H9 (cell line): ENCODE results near the gene CAPN9. TPM values are rescaled to one million over a fixed set of nuclear protein-coding genes. Genes with fewer than 3 reads are reported as not detected.

Experiments
- DNase-seq: peaks from one replicate; pipeline ENCODE4 v3.0.0-alpha.2; 2017
- H2AFZ ChIP-seq: one replicate; pipeline ENCODE4 v1.6.1; 2013; ENCODE audit warnings: mild to moderate bottlenecking, low read length, control low read depth, moderate library complexity
- H2AK5ac ChIP-seq: 2 replicates; pipeline ENCODE4 v1.6.1; 2013; ENCODE audit warnings: low read length, control low read depth, mixed read lengths; ENCODE audit not compliant: insufficient read length
- H2BK120ac ChIP-seq: one replicate; pipeline ENCODE4 v1.6.1; 2013; ENCODE audit warnings: low read depth, mild to moderate bottlenecking, low read length, control low read depth, inconsistent platforms; ENCODE audit not compliant: poor library complexity, severe bottlenecking
- H2BK12ac ChIP-seq: 2 replicates; pipeline ENCODE4 v1.6.1; 2013; ENCODE audit warnings: low read length, control low read depth, mixed read lengths, low read depth; ENCODE audit not compliant: insufficient read length
- H2BK15ac ChIP-seq: 2 replicates; pipeline ENCODE4 v1.6.1; 2013; ENCODE audit warnings: low read depth, low read length, control low read depth
- H2BK20ac ChIP-seq: one replicate; pipeline ENCODE4 v1.6.1; 2013; ENCODE audit warnings: low read depth, mild to moderate bottlenecking, low read length, control low read depth, inconsistent platforms; ENCODE audit not compliant: poor library complexity, severe bottlenecking
- H2BK5ac ChIP-seq: 2 replicates; pipeline ENCODE4 v1.6.1; 2013; ENCODE audit warnings: low read length, control low read depth, mixed read lengths; ENCODE audit not compliant: insufficient read length
- H3K14ac ChIP-seq: 2 replicates; pipeline ENCODE4 v1.6.1; 2013; ENCODE audit warnings: low read length, control low read depth; ENCODE audit not compliant: insufficient read depth
- H3K18ac ChIP-seq: 2 replicates; pipeline ENCODE4 v1.6.1; 2013; ENCODE audit warnings: low read depth, mild to moderate bottlenecking, mixed read lengths, low read length, control low read depth; ENCODE audit not compliant: insufficient read length
- H3K23ac ChIP-seq: 2 replicates; pipeline ENCODE4 v1.6.1; 2013; ENCODE audit warnings: low read length, control low read depth, mixed read lengths, low read depth; ENCODE audit not compliant: insufficient read length
- H3K23me2 ChIP-seq: 2 replicates; pipeline ENCODE4 v1.6.1; 2013; ENCODE audit warnings: low read depth, mild to moderate bottlenecking, mixed read lengths, low read length, control low read depth; ENCODE audit not compliant: insufficient read length, poor library complexity, severe bottlenecking
- H3K27ac ChIP-seq: 2 replicates; pipeline ENCODE4 v1.5.1; 2013; ENCODE audit warnings: low read length, control low read depth, mixed read lengths, low read depth; ENCODE audit not compliant: insufficient read length
- H3K27me3 ChIP-seq: 2 replicates; pipeline ENCODE4 v1.6.1; 2013; ENCODE audit warnings: low read length, control low read depth, inconsistent platforms; ENCODE audit not compliant: insufficient read depth
- H3K4ac ChIP-seq: 2 replicates; pipeline ENCODE4 v1.6.1; 2013; ENCODE audit warnings: low read depth, mild to moderate bottlenecking, control low read depth, inconsistent platforms, low read length, moderate library complexity
- H3K4me1 ChIP-seq: 2 replicates; pipeline ENCODE4 v1.6.1; 2013; ENCODE audit warnings: low read length, control low read depth, inconsistent platforms; ENCODE audit not compliant: insufficient read depth
- H3K4me2 ChIP-seq: 2 replicates; pipeline ENCODE4 v1.6.1; 2013; ENCODE audit warnings: low read length, control low read depth, mixed read lengths; ENCODE audit not compliant: insufficient read length, insufficient read depth
- H3K56ac ChIP-seq: 2 replicates; pipeline ENCODE4 v1.6.1; 2013; ENCODE audit warnings: low read depth, mild to moderate bottlenecking, mixed read lengths, low read length, control low read depth; ENCODE audit not compliant: insufficient read length
- H3K79me1 ChIP-seq: 2 replicates; pipeline ENCODE4 v1.6.1; 2013; ENCODE audit warnings: low read depth, mild to moderate bottlenecking, moderate library complexity, low read length, control low read depth, inconsistent platforms; ENCODE audit not compliant: insufficient read depth, poor library complexity, severe bottlenecking
- H3K79me2 ChIP-seq: 2 replicates; pipeline ENCODE4 v1.6.1; 2013; ENCODE audit warnings: low read length, control low read depth, inconsistent platforms; ENCODE audit not compliant: insufficient read depth
- H3K9ac ChIP-seq: 2 replicates; pipeline ENCODE4 v1.6.1; 2013; ENCODE audit warnings: low read length, control low read depth, mixed read lengths; ENCODE audit not compliant: insufficient read length; ENCODE audit errors: extremely low read depth
- H3K9me3 ChIP-seq: one replicate; pipeline ENCODE4 v1.6.1; 2013; ENCODE audit warnings: low read depth, low read length, inconsistent platforms; ENCODE audit not compliant: control insufficient read depth
- H3T11ph ChIP-seq: one replicate; pipeline ENCODE4 v1.6.1; 2013; ENCODE audit warnings: mild to moderate bottlenecking, low read length, control low read depth, inconsistent platforms
- H4K20me1 ChIP-seq: one replicate; pipeline ENCODE4 v1.6.1; 2013; ENCODE audit not compliant: control insufficient read depth, insufficient read length, insufficient read depth
- H4K5ac ChIP-seq: 2 replicates; pipeline ENCODE4 v1.6.1; 2013; ENCODE audit warnings: low read depth, mild to moderate bottlenecking, mixed read lengths, low read length, control low read depth; ENCODE audit not compliant: insufficient read length
- H4K8ac ChIP-seq: replicated peaks from 2 replicates; pipeline ENCODE4 v1.6.1; 2013; ENCODE audit warnings: low read length, control low read depth, mixed read lengths, low read depth; ENCODE audit not compliant: insufficient read length
- H4K91ac ChIP-seq: 2 replicates; pipeline ENCODE4 v1.6.1; 2013; ENCODE audit warnings: low read depth, mild to moderate bottlenecking, moderate library complexity, mixed read lengths, low read length, control low read depth; ENCODE audit not compliant: insufficient read length
- H3K27ac Mint-ChIP-seq, 3 experiments: 2 replicates in 2 of 3; 3 replicates in 1 of 3; pipeline ENCODE4 v1.8.0; 2020 to 2021; ENCODE audit warnings: mixed read lengths in 3 of 3, mild to moderate bottlenecking in 1 of 3, moderate library complexity in 1 of 3
- H3K27me3 Mint-ChIP-seq: 2 replicates; pipeline ENCODE4 v1.8.0; 2021; ENCODE audit warnings: low read depth, mild to moderate bottlenecking, moderate library complexity, mixed read lengths
- H3K36me3 Mint-ChIP-seq, 3 experiments: 2 replicates in 2 of 3; 3 replicates in 1 of 3; pipeline ENCODE4 v1.8.0; 2020 to 2021; ENCODE audit warnings: low read depth in 3 of 3, mixed read lengths in 3 of 3; ENCODE audit not compliant: insufficient read depth in 1 of 3
- H3K4me1 Mint-ChIP-seq, 2 experiments: 2 replicates each; pipeline ENCODE4 v1.8.0; 2020; ENCODE audit warnings: mixed read lengths in 2 of 2
- H3K4me3 Mint-ChIP-seq, 2 experiments: 2 replicates in 1 of 2; 3 replicates in 1 of 2; pipeline ENCODE4 v1.8.0; 2020 to 2021; ENCODE audit warnings: mild to moderate bottlenecking in 2 of 2, mixed read lengths in 2 of 2, moderate library complexity in 1 of 2
- H3K9me3 Mint-ChIP-seq, 2 experiments: 2 replicates in 1 of 2; 3 replicates in 1 of 2; pipeline ENCODE4 v1.8.0; 2020; ENCODE audit warnings: mild to moderate bottlenecking in 2 of 2, mixed read lengths in 2 of 2, moderate library complexity in 1 of 2
- WGBS: extraction: QIAGEN DNeasy Blood & Tissue Kit; methylation state at CpG from one replicate; pipeline ENCODE4 v1.1.7; 2013; ENCODE audit warnings: missing lambda C conversion rate, low lambda C conversion rate, mixed read lengths; ENCODE audit not compliant: insufficient read length; ENCODE audit errors: extremely low coverage; 5-methylcytosine and 5-hydroxymethylcytosine counted together
- total RNA-seq: library from RNA; stranded (reverse); gene quantifications from 2 replicates; pipeline ENCODE4 v1.2.1, GENCODE V29; 2021
- TF ChIP-seq, protein P1 (sequence below): fragments of 200-600 bp; sonication (generic); conservative IDR thresholded peaks from 3 replicates; pipeline ENCODE4 v1.8.0; 2021; ENCODE audit warnings: antibody characterized with exemption, mild to moderate bottlenecking

CAPN9 gene
- total RNA-seq, 1 experiment from 2014 or later = 0.22 TPM

DNA sequence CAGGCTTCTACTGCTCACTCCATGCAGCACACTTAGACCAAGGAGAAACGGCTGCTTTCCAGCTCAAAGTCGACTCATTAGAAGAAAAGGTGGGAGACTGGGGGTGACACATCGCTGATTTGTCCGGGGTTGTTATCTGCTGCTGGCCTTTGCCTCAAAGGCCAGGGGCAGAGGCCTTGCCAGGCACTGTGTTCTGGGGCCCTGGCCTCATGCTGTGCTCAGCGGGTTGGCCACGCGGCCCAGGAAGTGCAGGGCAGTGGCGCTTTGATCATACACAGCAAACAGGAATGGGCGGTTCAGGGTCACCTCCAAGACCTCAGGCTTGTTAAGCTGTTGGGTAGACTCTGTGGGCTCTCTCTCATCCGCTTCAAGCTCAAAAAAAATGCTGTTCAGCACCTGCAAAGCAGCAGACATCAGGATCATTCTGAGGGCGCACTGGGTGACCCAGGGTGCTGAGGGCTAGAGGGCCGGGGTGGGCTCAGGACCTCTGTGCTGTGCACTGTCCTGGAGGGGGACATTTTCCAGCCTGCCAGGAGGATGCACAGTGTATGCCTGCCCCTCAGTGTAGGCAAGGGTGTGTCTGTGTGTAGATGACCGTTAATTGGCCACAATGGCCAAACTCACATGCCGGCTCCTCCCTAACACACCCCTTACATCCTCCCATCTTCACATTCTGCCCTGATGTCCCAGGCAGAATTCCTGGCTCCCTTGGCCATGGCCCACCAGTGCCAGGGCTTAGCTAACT is 44.1 kb upstream of the CAPN9 start:
- Histone ChIP-seq H4K20me1 (no peaks in the 10 kb centered on the region), H3K27me3 (no peaks in the 10 kb centered on the region), H2BK12ac (no peak overlapping the region), H3K9ac (no peak overlapping the region), H3K27ac (no peak overlapping the region), H3K79me1 (no peaks in the 10 kb centered on the region), H2BK120ac (no peak overlapping the region), H3K4me2 (no peak overlapping the region), H4K91ac (no peak overlapping the region), H2BK5ac (no peak overlapping the region), H4K8ac (no peak overlapping the region), H3T11ph (no peak overlapping the region), H3K79me2 (no peaks in the 10 kb centered on the region), H4K5ac (no peak overlapping the region), H3K9me3 (no peaks in the 10 kb centered on the region), H2AFZ (no peak overlapping the region), H3K23ac (no peak overlapping the region), H3K18ac (no peak overlapping the region), H2BK20ac (no peak overlapping the region), H2BK15ac (no peak overlapping the region), H3K14ac (no peak overlapping the region), H2AK5ac (no peak overlapping the region), H3K23me2 (no peaks in the 10 kb centered on the region), H3K4ac (no peak overlapping the region), H3K4me1 (no peaks in the 10 kb centered on the region), H3K56ac (no peak overlapping the region)
- no peak for DNase-seq
- Mint-ChIP-seq H3K36me3 (no peaks in the 10 kb centered on the region), H3K27me3 (peaks cover 36% of the 10 kb centered on the region), H3K9me3 (no peaks in the 10 kb centered on the region), H3K27ac (peak overlapping the region in 1 of 3 experiments; percentile 29; a peak in 1 of 7 replicates), H3K4me1 (peaks cover 5 to 9% of the 10 kb centered on the region in 2 experiments; a peak in 2 of 4 replicates), H3K4me3 (no peak overlapping the region)
- no CpG with 5 or more reads among the region's 14 CpGs for WGBS
- TF ChIP-seq, protein P1, sequence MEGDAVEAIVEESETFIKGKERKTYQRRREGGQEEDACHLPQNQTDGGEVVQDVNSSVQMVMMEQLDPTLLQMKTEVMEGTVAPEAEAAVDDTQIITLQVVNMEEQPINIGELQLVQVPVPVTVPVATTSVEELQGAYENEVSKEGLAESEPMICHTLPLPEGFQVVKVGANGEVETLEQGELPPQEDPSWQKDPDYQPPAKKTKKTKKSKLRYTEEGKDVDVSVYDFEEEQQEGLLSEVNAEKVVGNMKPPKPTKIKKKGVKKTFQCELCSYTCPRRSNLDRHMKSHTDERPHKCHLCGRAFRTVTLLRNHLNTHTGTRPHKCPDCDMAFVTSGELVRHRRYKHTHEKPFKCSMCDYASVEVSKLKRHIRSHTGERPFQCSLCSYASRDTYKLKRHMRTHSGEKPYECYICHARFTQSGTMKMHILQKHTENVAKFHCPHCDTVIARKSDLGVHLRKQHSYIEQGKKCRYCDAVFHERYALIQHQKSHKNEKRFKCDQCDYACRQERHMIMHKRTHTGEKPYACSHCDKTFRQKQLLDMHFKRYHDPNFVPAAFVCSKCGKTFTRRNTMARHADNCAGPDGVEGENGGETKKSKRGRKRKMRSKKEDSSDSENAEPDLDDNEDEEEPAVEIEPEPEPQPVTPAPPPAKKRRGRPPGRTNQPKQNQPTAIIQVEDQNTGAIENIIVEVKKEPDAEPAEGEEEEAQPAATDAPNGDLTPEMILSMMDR = no peak
